ENCODE measurements around the gene STK32B.

GRCh38 chr4:5383191-5383980 is 332.1 kb downstream of the STK32B start:
- TF ChIP-seq CTCF (IDR thresholded peaks at IDR 0.05) (no peak), POLR2A (IDR thresholded peaks at IDR 0.05) (no peak)

Data from lower leg skin (tissue), 3 donors.